ENCODE data around the gene ASF1B. TPM values are rescaled to one million over a fixed set of nuclear protein-coding genes. Genes with fewer than 3 reads are reported as not detected.

The ASF1B gene
- total RNA-seq, 4 donors from 2014 or later: 1.2 TPM; not detected in 3

GRCh38 chr19:14156122-14156521 lies 19.7 kb upstream of the ASF1B start:
- 91% methylated on average over 4 of the region's 12 CpGs; no CpG with 5 or more reads in 1 of the 2 donors for WGBS, 2 donors (ENCODE audit: low coverage in 1 of 2)
- ATAC-seq: no peak
- peaks cover 0 to under 1% (median 0%) of the 10 kb centered on the region in 3 donors for H3K4me1 ChIP-seq
- no peaks in the 10 kb centered on the region for H3K27me3 ChIP-seq
- peaks cover 0 to 97% of the 10 kb centered on the region in 2 donors for H3K36me3 ChIP-seq
- TF ChIP-seq POLR2AphosphoS5 (IDR thresholded peaks at IDR 0.05): no peak
- TF ChIP-seq EP300 (IDR thresholded peaks at IDR 0.05): no peak
- TF ChIP-seq CTCF (IDR thresholded peaks at IDR 0.05): no peak
- H3K27ac ChIP-seq: no peak overlapping the region
- H3K9me3 ChIP-seq: no peaks in the 10 kb centered on the region
- H3K4me3 ChIP-seq: no peak overlapping the region

DNA sequence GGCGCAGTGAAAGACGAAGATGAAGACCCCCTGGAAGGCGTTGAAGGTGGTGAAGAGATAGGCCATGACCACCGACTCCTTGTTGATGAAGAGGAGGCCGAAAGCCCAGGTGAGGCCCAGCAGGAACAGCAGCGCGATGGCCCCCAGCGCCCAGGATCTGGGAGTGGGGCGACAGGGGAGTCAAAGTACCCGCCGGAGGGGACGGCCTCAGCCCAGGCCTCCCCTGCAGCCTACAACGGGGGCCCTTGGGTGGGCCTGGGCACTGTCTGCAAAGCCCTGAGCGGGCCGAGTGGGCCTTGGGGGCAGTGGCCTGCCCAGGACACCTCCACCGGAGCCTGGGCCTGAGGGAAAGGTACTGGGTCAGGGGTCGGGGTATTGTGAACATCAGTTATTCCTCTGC lies 19.0 kb upstream of the ASF1B start:
- no peaks in the 10 kb centered on the region for H3K9me3 ChIP-seq
- no CpG with 5 or more reads among the region's 17 CpGs for WGBS, 2 donors (ENCODE audit: low coverage in 1 of 2)
- H3K4me1 ChIP-seq: peaks cover 0 to 8% (median 2%) of the 10 kb centered on the region in 3 donors
- no peak overlapping the region for H3K4me3 ChIP-seq
- ATAC-seq: no peak
- no peak overlapping the region for H3K27ac ChIP-seq
- no peaks in the 10 kb centered on the region for H3K27me3 ChIP-seq
- TF ChIP-seq EP300 (IDR thresholded peaks at IDR 0.05) (no peak), POLR2AphosphoS5 (IDR thresholded peaks at IDR 0.05) (no peak), CTCF (IDR thresholded peaks at IDR 0.05) (no peak), POLR2A (IDR thresholded peaks at IDR 0.05) (no peak)
- H3K36me3 ChIP-seq: peaks cover 0 to 97% of the 10 kb centered on the region in 2 donors

DNA sequence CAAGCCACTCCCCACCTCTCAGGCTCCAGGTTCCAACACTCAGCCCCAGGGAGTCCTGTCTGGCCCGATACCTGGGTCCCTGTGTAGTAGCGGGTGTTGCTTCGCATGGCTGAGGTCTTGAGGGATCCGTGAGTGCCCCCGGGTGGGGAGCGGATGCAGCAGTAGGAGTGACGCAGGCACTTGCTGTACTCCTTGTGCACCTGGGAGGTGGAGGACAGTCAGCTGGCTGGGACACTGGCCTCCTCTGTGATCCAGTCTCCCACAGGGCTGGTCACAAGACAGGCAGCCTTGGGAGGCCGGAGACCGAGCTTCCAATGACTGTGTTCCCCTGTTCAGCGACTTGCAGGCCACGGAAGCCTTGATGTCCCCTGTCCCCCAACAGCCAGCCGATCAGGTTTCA lies 16.3 kb upstream of the ASF1B start:
- H3K4me3 ChIP-seq: no peak overlapping the region
- no peak overlapping the region for H3K27ac ChIP-seq
- peaks cover 0 to 71% of the 10 kb centered on the region in 2 donors for H3K36me3 ChIP-seq
- TF ChIP-seq CTCF (IDR thresholded peaks at IDR 0.05) (no peak), POLR2A (IDR thresholded peaks at IDR 0.05) (no peak)
- no peaks in the 10 kb centered on the region for H3K9me3 ChIP-seq
- H3K4me1 ChIP-seq: peaks cover 3 to 34% (median 23%) of the 10 kb centered on the region in 3 donors
- no peak for ATAC-seq
- 92 to 94% methylated on average over 5 to 6 of the region's 12 CpGs for WGBS, 2 donors (ENCODE audit: low coverage in 1 of 2)
- H3K27me3 ChIP-seq: no peaks in the 10 kb centered on the region

- no peaks in the 10 kb centered on the region for H3K27me3 ChIP-seq
- no peaks in the 10 kb centered on the region for H3K9me3 ChIP-seq
- H3K27ac ChIP-seq: peak overlapping the region in 3 of 4 donors; percentile 76 to 84 (median 83)
- H3K36me3 ChIP-seq: peaks cover 0 to 54% of the 10 kb centered on the region in 2 donors
- H3K4me1 ChIP-seq: peaks cover 3 to 35% (median 23%) of the 10 kb centered on the region in 3 donors
- WGBS, 2 donors (ENCODE audit: low coverage in 1 of 2): no CpG with 5 or more reads among the region's 47 CpGs
- no peak for TF ChIP-seq EP300 (IDR thresholded peaks at IDR 0.05)
- no peak for TF ChIP-seq POLR2A (IDR thresholded peaks at IDR 0.05)
- TF ChIP-seq POLR2AphosphoS5 (IDR thresholded peaks at IDR 0.05): no peak
- TF ChIP-seq CTCF (IDR thresholded peaks at IDR 0.05): no peak
- ATAC-seq: no peak
- H3K4me3 ChIP-seq: no peak overlapping the region
These were observed 14.6 kb upstream of the ASF1B start for GRCh38 chr19:14150770-14151661.

Data from gastroesophageal sphincter (tissue), 4 donors.